ENCODE results near the gene SH3TC1.

The SH3TC1 gene

DNA sequence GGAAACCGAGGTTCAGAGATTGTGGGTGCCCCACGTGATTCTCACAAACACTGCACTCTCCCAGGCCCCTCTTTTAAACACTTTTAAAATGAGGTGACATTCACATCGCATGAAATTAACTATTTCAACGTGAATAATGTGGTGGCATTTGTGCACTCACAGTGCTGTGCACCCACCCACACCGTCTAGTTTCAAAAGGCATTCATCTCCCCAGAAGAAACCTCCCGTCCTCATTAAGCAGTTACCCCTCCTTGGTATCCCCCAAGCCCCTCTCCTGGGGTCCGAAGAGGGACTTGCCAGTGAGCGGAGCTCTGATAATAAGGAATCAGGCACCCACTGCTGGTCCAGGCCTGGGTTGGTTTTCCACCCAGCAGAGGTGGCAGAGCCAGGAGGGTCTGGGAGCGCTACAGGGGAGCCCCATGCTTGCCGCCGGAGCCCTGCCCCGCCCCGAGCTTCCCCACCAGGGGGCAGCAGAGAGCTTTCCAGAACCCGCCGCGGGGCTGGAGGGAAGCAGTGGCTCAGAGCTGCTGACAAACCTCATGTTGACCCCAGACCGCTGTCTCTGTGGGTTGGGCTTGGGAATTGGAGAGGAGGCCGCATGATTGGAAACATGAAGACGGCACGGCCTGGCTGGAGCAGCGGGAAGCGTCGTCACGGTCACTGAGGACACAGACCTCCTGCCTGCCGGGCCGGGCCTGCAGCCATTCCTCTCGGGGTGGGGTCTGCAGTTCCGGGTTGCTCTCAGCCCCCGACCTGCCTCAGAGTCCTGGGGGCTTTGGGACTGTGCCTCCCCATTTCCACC lies 43.0 kb downstream of the SH3TC1 start:
- peak; percentile 79 for DNase-seq (ENCODE audit: low spot score)
- no peak for FAIRE-seq

DNA sequence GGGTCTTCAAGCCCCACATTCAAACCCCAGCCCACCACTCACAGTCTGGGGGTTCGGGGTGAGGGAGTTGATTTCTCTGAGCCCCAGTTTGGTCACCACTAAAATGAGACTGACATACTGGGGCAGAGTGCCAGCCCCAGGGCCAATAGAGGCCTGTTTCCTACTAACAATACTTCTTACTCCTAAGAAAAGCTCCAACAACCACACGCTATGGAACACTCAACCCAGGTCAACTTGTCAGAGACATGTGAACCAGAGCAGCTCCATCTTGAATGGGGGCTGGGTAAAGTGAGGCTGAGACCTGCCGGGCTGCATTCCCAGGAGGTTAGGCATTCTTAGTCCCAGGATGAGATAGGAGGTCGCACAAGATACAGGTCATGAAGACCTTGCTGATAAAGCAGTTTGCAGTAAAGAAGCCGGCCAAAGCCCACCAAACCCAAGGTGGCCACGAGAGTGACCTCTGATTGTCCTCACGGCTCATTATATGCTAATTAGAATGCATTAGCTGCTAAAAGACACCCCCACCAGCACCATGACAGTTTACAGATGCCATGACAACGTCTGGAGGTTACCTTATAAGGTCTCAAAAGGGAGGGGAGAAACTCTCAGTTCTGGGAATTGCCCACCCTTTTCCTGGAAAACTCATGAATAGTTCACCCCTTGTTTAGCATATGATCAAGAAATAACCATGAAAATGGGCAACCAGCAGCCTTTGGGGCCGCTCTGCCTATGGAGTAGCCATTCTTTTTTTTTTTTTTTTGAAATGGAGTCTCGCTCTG lies 43.9 kb downstream of the SH3TC1 start:
- DNase-seq (ENCODE audit: low spot score) (no peak), FAIRE-seq (no peak)

GRCh38 chr4:8244001-8244757 lies 45.1 kb downstream of the SH3TC1 start:
- DNase-seq (ENCODE audit: low spot score) = no peak
- no peak for FAIRE-seq

DNA sequence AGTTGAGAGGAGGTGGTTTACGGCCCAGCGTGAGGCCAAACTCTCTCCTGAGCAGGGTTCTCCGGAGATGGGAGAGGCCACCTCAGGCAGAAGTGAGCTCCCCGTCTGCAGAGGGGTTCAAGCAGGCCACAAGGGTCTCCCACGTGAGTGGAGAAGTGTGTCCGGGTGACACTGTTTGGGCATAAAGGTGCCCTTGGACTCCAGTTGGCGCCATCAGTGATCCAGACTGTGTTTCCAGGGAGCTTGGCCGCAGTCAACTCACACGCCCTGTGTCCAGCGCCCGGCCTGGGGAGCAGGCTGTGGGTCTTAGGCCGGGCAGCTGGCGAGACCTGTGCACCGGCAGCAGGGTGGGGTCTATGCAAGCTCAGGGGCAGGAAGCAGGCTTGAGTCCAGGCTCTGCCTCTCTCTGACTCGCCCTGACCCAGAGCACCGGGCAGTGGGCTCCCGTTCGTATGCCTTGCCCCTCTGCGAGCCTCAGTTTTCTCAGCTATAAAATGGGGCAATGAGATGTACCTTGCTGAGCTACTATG lies 45.9 kb downstream of the SH3TC1 start:
- DNase-seq (ENCODE audit: low spot score) = no peak
- no peak for FAIRE-seq

GRCh38 chr4:8245884-8246833 lies 47.1 kb downstream of the SH3TC1 start:
- FAIRE-seq = no peak
- DNase-seq (ENCODE audit: low spot score) = no peak

DNA sequence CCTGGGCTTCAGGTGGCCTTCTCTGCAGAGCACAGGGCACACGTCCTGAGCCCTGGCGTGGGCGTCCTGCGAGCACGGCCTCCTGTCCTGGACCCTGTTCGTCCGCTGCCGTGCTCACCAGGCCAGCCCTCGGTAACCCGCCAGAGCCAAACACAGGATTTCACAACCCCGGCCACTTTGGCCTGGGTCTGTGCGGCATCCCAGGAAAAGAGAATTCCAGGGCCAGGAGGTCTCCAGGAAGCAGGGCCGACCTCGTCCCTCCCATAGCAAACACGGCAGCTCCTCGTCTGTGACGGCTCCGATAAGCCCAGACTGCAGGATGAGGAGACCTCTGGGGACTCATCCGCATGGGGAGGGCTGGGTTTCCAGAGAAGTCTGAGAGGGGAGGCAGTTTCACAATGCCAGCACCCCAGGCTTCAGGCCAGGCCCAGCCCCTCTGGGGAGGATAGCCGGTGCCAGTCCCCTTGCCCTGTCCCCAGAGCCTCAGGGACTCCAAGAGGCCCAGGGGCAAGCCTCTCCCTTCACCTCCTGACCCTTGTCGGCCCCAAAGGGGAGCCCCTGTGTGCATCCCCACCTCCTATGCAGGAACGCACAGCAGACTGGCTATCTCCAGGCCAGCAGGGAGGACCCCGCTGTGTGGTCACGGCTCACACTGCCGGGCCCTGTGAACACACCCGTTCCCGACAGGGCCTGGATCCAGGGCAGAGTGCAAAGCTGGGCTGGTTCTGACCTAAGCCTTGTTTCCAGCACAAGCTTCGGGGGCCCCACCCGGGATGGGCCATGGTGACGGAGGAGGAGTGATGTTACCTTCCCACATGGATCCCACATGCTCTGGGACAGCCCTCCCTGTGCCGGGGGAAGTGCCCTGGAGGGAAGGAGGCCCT lies 48.2 kb downstream of the SH3TC1 start:
- FAIRE-seq (no peak), DNase-seq (ENCODE audit: low spot score) (no peak)

GRCh38 chr4:8248091-8248490 lies 49.0 kb downstream of the SH3TC1 start:
- DNase-seq (ENCODE audit: low spot score) (no peak), FAIRE-seq (no peak)

- FAIRE-seq (no peak), DNase-seq (ENCODE audit: low spot score) (no peak)
Observed at GRCh38 chr4:8250227-8250626, 51.1 kb downstream of the SH3TC1 start.

DNA sequence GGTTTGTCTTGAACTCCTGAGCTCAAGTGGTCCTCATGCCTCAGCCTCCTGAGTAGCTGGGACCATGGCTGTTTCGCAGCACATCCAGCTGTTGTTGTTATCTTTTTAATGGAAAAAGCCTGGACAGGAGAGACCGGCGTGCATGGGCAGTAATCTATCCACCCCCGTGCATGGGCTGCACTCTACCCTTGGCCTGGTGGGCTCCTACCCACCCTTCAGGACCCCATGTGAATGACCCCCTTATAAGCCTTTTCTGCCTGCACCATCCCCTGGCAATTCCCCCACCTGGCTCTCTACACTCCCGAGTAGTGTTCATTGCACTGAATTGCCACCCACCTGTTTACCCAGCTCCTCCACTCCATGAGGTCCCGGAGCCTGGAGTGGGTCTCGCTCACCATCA lies 51.5 kb downstream of the SH3TC1 start:
- no peak for FAIRE-seq

DNA sequence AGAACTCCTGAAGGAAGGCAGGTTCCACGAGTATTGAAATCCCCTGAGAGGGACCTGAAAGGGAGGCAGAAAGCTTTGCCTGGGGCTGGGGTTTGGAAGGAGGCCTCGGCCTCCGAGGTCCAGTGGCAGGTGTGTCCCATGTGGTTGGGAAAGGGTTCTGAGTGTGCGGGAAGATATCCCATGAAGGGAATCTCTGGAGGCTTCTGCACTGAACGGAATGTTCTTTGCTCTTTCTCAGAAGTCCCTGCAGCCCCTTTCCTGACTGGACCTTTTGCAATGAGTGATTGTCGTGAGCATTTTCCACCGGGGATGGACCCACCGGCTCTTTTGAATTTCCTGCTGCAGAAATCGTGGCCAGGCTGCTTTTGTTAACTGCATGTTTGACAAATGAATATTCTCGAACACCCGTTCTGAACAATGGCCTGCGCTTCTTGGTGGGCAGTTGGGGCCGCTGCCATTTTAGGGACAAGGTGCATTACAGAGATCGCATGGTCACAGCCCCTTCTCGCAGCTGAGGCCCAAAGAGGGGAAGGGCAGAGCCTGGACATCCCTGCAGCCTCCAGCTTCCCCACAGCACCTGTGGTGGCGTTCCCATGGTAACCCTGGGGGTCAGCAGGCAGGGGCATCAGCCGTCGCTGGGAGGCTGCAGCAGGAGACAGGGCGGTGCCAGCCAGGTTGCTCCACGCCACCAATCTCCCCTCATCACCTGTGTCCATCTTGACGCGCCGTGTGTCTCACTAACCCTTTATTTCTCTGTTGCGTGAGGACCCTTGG lies 52.2 kb downstream of the SH3TC1 start:
- FAIRE-seq = no peak
- no peak for DNase-seq (ENCODE audit: low spot score)

More for the DNA sequence above, 51.5 kb downstream of the SH3TC1 start:
- no peak for DNase-seq (ENCODE audit: low spot score)

DNA sequence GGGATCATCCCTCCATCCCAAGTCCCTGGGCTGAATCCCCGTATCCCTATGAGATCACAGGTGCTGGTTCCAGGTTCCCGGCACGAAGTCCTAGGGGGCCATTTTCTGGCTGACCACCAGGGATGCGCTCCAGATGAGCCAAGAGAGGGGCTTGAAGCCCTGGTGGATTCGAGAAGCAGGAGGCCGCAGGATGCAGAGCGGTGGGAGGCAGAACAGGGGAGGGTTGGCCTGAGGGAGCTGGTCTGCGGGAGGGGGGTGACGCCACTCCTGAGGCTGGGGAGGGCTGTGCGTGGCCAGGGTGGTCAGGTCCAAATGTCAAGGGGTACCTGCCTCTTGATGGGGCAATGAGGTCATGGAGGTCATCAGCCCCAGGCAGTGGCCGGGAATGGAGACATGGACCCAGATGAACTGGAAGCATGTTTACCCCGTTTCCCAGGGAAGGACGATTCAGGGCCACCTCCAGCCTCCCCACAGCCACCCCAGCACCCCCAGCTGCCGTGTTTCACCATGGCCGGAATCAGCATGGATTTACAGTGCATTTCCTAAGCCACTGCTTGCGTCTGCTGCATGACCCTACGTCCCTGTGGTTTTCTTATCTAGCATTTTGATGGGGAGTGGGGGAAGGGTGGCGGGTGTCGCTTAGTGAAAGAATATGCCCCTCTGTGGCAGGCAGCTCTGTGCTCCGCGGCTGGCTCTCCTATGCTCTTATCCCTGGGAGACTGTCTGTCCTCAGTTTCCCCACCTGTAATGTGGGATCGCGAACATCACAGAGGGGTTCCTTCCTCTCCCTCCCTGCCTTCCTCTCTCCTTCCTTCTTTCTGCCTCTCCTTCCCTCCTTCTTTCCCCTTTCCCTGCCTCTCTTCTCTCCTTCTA lies 53.4 kb downstream of the SH3TC1 start:
- FAIRE-seq (no peak), DNase-seq (ENCODE audit: low spot score) (no peak)

DNA sequence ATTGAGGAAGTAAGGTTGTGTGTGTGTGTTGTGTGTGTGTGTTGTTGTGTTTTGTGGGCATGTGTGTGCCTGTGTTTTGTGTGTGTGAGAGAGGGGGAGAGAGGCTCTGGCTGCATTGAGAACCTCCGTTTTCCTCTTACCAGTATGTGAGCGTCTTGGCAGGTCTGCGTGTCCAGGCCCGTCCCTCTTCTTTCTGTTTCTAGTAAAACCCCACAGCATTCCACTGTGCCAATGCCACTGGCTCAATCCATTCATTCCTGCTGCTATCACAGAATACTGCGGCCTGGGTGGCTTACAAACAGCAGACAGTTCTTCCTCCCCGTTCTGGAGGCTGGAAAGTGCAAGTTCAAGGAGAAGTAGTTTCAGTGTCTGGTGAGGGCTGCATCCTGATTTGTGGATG lies 55.0 kb downstream of the SH3TC1 start:
- FAIRE-seq (no peak), DNase-seq (ENCODE audit: low spot score) (no peak)

- no peak for FAIRE-seq
- DNase-seq (ENCODE audit: low spot score) = peak; percentile 23
Observed at GRCh38 chr4:8255698-8256441, 56.8 kb downstream of the SH3TC1 start.

- FAIRE-seq (no peak), DNase-seq (ENCODE audit: low spot score) (no peak)
Observed at GRCh38 chr4:8257854-8258253, 58.8 kb downstream of the SH3TC1 start.

DNA sequence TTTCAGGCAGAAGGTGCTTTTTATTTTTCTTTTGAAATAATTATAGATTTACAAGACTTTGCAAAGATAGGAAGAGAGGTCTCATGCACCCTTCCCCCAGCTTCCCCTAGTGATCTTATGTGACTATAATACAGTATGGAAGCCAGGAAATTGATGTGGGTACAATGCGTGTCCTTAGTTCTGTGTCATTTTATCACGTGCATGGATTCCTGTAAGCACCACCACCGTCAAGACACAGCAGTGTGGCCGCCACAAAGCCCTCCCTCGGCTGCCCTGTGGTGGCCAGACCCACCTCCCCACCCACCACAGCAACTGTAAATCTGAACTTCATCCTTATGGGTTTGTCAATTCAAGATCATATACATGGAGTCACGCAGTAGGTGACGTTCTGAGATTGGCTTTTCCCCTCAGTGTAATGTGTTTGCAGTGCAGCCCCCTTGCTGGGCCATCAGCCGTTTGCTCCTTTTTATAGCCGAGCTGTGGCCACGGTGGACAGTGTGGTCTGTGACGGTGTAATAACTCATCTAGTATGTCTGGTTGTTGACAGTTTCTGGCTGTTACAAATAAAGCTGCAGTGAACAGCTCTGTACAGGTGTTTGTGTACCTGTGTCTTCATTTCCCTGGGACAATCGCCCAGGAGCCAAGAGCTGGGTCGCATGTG lies 59.6 kb downstream of the SH3TC1 start:
- DNase-seq (ENCODE audit: low spot score) = no peak
- FAIRE-seq = no peak

- FAIRE-seq = no peak
- DNase-seq (ENCODE audit: low spot score) = no peak
Observed at GRCh38 chr4:8259743-8260430, 60.8 kb downstream of the SH3TC1 start.

Data from urothelium cell line (cell line).